NCI-H2029 (cell line): ENCODE results near the gene DSCAM.

Experiments
- DNase-seq: peaks from one replicate; lab custom pipeline; 2025; lab: John Stamatoyannopoulos, UW

DSCAM gene

GRCh38 chr21:40707656-40708244 lies 139.2 kb downstream of the DSCAM start:
- DNase-seq, result no peak

- no peak for DNase-seq
Observed at GRCh38 chr21:40706806-40707655, 139.9 kb downstream of the DSCAM start.

DNA sequence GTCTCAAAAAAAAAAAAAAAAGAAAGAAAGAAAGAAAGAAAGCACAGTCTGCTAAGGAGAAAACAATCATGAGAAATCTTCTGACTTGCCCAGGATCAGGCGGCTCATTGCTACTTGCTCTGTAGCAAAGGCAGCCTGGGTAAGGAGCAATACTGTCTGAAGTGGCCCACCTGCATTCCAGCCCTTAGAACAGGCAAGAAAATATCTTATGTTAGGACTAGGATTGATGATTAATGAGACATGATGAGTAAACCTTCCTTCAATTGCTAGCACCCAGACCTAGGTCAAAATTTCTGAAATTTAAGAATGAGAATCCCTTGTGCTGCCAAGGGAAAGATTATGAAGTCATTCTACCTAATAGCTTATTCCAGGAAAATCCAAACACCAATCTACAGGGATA lies 140.8 kb downstream of the DSCAM start:
- DNase-seq, result no peak

- DNase-seq, result no peak
Observed at GRCh38 chr21:40704141-40704540, 142.8 kb downstream of the DSCAM start.

DNA sequence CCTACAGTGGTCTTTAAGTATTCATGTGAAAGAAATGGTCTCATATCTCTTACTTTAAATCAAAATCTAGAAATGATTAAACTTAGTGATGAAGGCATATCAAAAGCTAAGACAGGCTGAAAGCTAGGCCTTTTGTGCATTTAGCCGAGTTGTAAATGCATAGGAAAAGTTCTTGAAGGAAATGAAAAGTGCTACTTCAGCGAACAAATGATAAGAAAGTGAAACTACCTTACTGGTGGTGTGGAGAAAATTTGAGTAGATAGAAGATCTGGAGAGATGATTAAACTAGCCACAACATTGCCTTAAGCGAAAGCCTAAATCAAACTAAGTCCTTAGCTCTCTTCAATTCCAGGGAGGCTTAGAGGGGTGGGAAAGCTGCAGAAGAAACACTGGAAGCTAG lies 147.6 kb downstream of the DSCAM start:
- no peak for DNase-seq

- no peak for DNase-seq
Observed at GRCh38 chr21:40696246-40696645, 150.7 kb downstream of the DSCAM start.

- DNase-seq, result no peak
Observed at GRCh38 chr21:40689840-40690360, 157.1 kb downstream of the DSCAM start.

- no peak for DNase-seq
Observed at GRCh38 chr21:40689217-40689616, 157.7 kb downstream of the DSCAM start.

GRCh38 chr21:40688106-40688864 lies 158.7 kb downstream of the DSCAM start:
- no peak for DNase-seq

DNA sequence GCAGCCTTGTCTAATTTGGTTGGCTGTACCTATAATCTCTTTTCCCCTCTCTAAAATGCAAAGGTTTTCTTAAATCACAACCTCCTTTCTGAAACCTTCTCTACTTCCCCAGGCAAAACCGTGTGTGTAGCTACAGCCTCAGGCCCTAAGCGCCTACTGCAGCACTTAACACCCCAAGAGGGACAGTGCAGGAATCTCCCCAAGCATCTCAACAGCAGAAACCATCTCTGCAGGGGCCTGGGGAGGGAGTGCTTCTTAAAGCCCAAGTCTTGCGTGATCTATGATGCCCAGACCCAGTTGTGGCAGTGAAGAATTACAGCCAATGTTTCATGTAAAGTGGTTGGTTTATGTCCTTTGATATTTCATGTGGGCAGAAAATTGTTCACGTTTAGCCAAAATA lies 159.3 kb downstream of the DSCAM start:
- no peak for DNase-seq

- no peak for DNase-seq
Observed at GRCh38 chr21:40686526-40686925, 160.4 kb downstream of the DSCAM start.

- DNase-seq, result peak; percentile 12
Observed at GRCh38 chr21:40685141-40685540, 161.8 kb downstream of the DSCAM start.

DNA sequence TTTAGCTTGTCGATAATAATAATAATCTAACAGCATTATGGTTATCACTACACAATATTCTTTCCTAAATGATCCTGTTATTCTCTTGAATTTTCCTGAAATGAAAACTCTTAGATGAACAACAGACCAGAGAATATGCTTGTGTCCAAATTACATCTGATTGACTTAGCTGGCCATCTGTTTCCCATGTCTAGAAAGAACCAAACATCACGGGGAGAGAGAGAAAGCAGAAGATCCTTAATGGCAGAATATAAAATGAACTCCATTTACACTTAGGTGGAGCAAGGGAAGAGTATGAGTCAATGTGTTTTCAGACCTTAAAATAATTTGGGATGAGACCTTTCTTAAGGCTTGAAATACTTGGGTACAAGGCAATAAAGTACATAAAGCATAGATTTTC lies 162.2 kb downstream of the DSCAM start:
- no peak for DNase-seq

DNA sequence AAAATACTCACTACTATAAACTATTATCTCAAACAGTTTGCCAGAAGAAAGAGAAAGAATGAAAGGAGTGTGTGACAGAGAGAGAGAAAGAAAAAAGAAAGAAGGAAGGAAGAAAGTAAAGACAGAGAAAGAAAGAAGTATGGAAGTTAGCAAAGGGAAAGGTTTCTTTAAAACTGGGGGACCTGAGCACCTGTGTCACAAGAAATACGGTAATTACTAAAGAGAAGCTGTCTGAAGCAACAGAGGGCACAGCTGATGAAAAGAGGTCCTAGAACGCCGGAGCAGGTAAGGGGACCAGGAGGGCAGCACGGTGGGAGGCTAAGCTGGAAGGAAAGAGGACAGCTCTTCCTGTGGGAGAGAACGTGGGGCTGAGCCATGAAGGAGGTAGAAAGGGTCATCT lies 163.6 kb downstream of the DSCAM start:
- no peak for DNase-seq

DNA sequence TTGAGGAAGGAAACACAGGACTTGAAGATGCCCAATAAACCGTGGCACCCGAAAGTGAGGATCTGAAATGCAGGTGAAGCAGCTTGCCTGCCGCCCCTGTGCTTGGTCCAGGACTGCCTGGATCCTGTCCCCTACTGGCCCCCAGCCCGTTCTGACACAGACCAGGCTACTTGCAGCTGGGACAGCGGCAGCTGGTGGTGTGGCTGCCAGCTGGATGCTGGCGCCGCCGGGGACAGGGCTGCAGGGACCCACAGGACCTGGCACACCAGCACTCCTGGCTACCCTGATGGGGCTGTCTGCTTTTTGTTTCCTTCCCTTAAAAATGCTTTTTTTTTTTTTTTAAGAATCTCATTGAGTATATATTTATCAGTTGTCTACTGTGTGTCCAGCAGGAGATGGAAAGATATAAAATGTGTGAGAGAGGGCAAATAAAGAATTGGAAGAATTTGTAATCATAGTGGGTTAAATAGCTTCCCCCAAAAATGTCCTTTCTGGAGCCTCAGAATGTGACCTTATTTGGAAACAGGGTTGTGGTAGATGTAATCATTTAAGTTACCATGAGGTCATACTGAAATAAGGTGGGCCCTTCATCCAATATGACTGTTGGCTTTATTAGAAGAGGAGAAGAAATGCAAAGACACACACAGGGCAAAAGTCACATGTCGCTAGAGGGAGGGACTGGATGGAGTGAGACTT lies 165.6 kb downstream of the DSCAM start:
- DNase-seq, result no peak

- no peak for DNase-seq
Observed at GRCh38 chr21:40680311-40680710, 166.6 kb downstream of the DSCAM start.

- no peak for DNase-seq
Observed at GRCh38 chr21:40678681-40679284, 168.2 kb downstream of the DSCAM start.

DNA sequence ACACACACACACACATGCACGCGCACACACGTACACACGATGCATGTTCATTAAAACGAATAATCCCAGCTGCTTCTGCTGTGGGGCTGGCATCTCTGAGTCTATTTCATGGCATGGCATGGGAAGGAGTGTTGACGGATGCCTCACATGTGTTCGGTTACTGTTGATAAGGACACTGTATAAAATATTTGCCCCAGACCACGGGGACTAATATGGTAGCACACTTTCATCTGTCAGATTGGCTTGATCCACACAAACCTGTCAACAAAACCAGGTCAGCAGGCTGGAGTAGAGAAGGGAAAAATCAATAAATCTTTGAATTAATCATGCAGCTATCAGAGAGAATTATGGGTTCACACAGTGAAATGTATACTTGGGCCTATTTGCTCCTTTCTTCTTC lies 171.9 kb downstream of the DSCAM start:
- DNase-seq, result no peak

- no peak for DNase-seq
Observed at GRCh38 chr21:40672602-40673001, 174.4 kb downstream of the DSCAM start.

- DNase-seq, result no peak
Observed at GRCh38 chr21:40671716-40672115, 175.2 kb downstream of the DSCAM start.

- no peak for DNase-seq
Observed at GRCh38 chr21:40668555-40669275, 178.2 kb downstream of the DSCAM start.
